Measurements from ENCODE around the gene KCNQ1.

The KCNQ1 gene

GRCh38 chr11:2563213-2564007 lies 118.6 kb downstream of the KCNQ1 start:
- in situ Hi-C loops (cut with MboI; ENCODE audit: low sequenced_read_pairs), result no loop called here

- in situ Hi-C loops (cut with MboI; ENCODE audit: low sequenced_read_pairs), result no loop called here
These were observed 119.3 kb downstream of the KCNQ1 start for GRCh38 chr11:2564008-2564530.

GRCh38 chr11:2564588-2565425 lies 120.0 kb downstream of the KCNQ1 start:
- in situ Hi-C loops (cut with MboI; ENCODE audit: low sequenced_read_pairs), result no loop called here

GRCh38 chr11:2565447-2566222 lies 120.8 kb downstream of the KCNQ1 start:
- in situ Hi-C loops (cut with MboI; ENCODE audit: low sequenced_read_pairs), result no loop called here

DNA sequence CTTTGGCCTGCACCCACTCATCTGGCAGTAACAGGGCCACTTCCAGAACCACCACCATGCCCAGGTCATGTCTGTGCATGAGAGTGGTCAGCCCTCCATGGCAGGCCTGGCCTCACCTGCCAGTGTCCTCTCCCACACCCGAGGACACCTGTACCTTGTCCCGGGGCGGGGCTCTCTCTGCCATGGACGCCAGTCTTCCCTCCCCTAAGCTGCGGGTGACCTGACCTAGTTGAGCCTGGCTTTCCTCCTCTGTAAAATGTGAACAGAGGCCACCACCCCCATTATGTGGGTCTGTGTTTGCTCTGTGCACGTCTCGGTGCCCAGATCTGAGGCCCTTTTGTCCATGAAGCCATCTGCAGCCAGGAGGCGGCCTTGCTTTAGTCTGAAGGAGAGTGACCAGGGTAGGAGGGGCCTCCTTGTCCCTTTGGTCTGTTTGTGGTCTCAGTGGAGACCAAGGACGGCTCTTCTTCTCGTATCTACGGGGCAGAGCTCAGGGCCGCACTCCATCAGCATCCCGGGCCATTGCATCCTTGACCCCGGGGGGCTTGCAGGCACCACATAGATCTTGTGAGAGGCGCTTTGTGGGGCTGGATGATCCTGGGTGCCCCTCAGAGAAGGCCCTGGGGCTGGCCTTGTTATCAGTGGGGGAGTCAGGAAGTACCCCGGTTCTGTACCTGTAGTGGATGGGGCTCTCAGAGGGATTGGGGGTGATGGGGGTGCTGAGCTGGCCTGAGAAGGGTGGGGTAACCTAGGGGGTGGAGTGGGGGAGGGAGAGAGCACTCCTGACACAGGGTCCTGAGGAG lies 121.6 kb downstream of the KCNQ1 start:
- in situ Hi-C loops (cut with MboI; ENCODE audit: low sequenced_read_pairs), result no loop called here

DNA sequence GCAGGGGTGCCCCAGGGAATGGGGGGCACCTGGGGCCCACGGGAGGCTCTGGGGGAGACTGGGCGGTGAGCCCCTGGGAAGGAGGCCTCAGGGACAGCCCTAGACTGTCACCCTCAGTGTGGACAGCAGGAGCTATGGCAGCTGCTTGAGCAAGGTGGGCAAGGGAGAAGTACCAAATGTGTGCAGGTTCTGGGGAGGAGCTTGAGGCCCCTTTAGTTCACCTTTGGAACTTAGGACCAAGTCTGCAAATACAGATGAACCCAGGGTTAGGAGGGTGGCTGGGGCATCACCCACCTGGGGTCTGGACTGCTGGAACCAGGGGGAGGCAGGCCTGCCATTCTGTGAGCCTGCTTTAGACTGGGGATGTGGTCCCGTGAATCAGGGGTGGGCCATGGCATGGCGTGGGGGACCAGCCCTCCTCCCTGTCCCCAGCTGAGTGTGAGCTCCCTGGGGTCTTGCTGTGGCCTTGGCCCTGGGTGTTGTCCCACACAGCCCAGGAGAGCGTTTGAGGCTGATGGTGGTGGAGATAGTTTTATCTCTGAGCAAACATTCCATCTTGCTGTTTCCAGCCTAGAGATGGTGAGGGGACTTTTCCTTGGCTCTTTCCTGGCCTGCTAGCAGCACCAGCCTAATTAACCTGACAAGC lies 122.3 kb downstream of the KCNQ1 start:
- in situ Hi-C loops (cut with MboI; ENCODE audit: low sequenced_read_pairs), result no loop called here

DNA sequence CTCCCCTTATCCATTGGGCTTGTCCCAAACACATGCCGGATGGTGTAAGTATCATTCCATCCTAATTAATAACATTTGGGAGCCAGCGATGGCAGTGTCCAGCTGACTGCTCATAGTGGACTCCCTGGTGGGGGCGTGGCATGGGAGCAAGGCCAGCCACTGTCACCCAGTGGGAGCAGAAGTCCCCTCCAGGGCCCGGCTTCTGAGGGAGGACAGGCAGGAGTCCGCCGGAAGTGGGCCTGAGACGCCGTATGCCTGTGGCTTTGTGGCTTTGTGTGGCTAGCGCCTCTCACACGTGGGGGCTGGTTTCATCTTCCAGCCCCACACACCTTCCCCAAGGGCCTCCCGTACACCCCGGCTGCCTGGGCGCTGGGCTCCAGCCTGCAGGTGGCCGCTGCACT lies 124.5 kb downstream of the KCNQ1 start:
- in situ Hi-C loops (cut with MboI; ENCODE audit: low sequenced_read_pairs), result no loop called here

DNA sequence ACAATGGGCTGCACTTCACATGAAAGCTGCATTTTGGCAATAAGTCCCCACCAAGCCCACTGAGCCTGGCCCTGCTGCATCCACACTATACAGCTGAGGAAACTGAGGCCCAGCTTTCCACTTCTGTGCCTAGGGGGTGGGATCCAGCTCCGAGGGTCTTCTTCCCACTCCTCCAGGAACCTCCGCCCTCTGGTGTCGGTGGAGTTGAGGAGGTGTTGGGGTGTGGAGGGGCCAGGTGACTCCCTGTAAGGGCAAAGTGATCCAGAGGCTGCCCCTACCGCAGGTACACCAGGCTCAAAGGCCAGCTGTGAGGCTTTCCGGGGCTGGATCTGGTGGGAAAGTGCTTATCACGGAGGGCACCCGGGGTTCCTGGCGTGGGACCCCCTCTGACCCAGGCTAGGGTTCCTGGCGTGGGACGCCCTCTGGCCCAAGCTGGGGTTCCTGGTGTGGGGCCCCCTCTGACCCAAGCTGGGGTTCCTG lies 125.0 kb downstream of the KCNQ1 start:
- in situ Hi-C loops (cut with MboI; ENCODE audit: low sequenced_read_pairs), result no loop called here

DNA sequence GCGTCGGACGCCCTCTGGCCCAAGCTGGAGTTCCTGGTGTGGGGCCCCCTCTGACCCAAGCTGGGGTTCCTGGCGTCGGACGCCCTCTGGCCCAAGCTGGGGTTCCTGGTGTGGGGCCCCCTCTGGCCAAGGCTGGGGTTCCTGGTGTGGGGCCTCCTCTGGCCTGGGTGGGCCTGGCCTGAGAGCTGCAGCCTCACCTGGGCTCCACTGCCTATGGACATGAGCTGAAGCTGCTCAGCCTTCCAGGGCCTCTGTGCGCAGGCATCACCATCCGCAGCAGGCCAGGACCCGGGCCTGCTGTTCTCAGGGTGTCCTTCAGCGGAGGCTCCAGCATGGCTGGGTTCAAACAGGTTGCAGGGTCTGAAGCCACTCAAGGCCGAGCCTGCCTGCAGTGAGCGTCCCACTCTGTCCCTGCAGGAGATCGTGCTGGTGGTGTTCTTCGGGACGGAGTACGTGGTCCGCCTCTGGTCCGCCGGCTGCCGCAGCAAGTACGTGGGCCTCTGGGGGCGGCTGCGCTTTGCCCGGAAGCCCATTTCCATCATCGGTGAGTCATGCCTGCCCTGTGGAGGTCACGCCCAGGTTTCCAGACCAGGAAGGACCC lies 125.5 kb downstream of the KCNQ1 start:
- in situ Hi-C loops (cut with MboI; ENCODE audit: low sequenced_read_pairs), result no loop called here

GRCh38 chr11:2570841-2571597 lies 126.2 kb downstream of the KCNQ1 start:
- in situ Hi-C loops (cut with MboI; ENCODE audit: low sequenced_read_pairs), result no loop called here

- in situ Hi-C loops (cut with MboI; ENCODE audit: low sequenced_read_pairs), result no loop called here
These were observed 126.9 kb downstream of the KCNQ1 start for GRCh38 chr11:2571598-2572281.

DNA sequence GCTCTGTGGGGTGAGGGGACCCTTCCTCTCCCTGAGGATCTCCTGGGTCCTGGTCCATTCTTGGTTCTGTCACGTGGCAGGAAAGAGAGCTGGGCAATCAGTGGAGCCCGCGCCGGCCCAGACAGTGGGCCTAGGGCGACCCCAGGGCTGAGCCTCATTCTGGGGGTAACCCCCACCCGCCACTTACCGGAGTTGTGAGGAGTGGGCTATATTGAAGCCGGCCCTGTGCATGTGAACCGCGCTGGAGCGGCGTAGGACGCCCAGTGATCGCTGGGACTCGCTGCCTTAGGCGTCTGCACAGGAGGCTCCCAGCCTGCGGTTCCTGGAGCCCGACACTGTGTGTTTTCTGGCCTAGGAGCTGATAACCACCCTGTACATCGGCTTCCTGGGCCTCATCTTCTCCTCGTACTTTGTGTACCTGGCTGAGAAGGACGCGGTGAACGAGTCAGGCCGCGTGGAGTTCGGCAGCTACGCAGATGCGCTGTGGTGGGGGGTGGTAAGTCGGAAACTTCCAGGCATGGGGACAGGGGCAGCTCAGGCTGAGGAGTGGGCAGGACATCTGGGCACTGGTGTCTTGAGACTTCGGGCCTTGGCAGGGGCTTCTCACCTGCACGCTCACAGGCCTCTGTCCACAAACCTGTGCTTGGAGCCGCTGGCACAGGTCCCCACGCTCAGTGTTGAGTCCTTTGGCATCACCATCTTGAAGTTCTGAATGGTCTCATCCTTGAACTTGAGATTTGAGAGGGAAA lies 127.9 kb downstream of the KCNQ1 start:
- in situ Hi-C loops (cut with MboI; ENCODE audit: low sequenced_read_pairs), result no loop called here

DNA sequence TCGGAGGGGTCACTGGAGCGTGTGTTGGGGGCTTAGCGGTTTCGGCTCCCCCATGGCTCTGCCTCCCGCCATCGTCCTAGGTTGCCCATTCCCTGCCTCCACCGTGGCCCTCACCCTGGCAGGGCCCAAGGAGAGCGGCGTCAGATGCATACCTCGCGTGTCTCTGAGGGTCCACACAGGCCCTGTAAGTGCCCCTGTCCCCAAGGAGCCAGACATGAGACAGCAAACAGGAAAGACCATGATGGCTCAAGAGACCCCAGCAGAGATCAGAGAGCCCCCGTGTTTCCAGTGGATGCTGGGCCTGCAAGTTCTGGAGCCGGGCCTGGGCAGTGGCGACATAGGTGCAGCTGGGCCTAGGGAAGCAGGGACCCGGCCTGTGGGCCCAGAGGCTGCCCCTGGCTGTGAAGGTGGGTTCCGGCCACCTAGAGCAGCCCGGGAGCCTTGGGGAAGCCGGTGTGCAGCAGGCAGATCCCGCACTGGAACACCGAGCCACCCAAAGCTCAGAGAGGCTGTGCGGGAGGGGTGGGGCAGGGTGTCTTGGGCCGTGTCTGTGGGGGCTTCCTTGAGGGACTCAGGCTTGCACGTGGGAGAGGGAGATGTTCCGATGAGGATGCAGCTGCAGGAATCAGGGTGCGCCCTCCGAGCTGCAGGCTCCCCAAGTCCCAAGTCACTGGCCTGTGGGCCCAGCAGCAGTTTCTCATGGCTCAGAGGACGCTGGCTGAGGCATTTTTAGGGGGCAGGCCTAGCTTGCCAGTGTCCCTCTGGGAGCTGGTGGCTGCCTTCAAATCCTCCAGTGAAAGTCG lies 128.6 kb downstream of the KCNQ1 start:
- in situ Hi-C loops (cut with MboI; ENCODE audit: low sequenced_read_pairs), result no loop called here

DNA sequence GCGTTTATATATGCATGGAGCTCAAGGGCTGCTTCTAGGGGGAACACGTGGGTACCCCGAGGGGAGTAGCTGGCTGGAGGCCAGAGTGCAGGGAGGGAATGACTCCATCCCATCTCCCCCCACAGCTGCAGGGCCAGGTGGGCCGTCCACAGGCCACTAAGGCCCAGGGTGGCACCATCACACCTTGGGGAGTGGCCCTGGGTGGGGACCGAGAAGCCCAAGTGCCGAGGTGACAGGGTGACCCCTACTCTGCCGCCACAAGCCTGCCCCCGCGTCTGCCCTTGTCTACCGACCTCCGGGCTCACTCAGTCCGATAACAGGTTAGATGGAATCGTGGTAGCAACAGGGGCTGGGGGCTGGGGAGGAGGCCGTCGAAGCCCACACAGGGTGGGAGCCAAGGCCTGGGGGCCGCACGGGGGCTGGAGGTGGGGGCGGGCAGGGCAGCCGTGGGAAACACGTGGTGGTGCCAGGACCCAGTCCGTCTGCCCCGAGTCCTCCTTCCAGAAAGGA lies 129.3 kb downstream of the KCNQ1 start:
- in situ Hi-C loops (cut with MboI; ENCODE audit: low sequenced_read_pairs), result no loop called here

DNA sequence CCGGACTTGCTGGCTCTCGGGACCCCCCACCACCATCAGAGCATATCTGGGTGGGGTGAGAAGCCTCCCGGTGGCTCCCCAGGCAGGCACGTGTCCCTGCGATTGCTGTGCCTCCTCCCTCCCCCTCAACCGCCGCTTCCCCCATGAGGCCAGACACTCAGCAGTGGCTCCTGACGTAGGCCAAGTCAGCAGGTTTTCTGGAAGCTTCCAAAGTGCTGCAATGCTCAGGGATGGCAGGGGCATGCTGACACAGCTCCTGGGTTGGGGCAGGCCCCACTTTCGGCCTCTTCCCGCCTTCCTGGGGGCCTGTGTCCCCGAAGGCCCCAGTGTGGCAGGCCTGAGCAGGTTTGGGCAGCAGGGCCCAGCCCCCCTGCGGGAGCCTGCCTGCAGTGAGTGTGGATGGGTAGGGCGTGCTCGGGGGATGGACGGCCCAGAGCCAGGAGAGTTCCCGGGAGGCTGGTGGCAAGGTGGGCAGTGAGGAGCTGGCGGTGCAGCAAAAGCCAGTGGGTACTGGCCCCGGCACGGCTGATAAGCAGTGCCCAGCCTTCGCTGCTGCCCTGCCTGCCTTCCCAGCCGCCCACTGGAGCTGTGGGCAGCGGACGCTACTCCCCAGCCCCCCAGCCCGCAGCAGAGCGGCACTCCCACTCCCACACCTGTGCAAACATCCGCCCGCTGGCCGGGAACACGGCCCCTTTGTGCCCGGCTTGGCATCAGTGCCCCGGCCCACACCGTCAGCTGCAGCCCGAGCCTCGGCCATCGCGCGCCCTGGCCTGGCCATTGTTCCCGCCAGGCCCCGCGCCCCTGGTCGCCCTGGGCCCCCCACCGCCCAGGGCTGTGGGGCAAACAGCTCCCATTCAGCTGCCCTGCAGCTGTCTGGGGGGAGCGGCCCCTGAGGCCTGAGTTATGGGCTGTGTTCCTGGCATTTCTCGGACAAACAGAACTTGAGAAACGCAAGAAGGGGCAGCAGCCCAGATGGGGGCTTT lies 130.0 kb downstream of the KCNQ1 start:
- in situ Hi-C loops (cut with MboI; ENCODE audit: low sequenced_read_pairs), result no loop called here

Measured in hTERT RPE-1 (cell line).